ENCODE measurements around the gene TTC39B. TPM values are rescaled to one million over a fixed set of nuclear protein-coding genes. Genes with fewer than 3 reads are reported as not detected.
"Not testable (repeated sequence)": the region's sequence is repeated elsewhere in the genome, so short reads cannot be mapped to it uniquely, and the experiment has no call there.

Gene TTC39B
- total and polyA plus RNA-seq, 2 donors (not counting 3 experiments of a cell fraction or from before 2014, with no cell fraction given) = 1.0 to 5.4 TPM

DNA sequence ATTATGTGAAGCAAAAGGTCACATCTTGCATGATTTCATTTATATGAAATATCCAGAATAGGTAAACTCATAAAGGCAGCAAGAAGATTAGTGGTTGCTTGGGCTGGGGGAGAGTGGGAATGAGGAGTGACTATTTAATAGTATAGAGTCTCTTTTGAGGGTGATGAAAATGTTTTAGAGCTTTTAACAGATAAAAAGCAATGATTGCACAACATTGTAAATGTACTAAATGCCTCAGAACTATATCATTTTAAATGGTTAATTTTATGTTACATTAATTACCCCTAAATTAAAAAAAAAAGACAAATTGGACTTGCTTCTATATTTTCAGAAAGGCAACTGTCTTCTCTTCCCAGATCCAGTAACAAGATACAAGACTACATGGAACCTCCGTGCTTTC lies 21.9 kb upstream of the TTC39B start:
- CTCF ChIA-PET = interaction anchor here (0.6 to 1.1 kb wide), 3 partner anchors 8 to 21 kb away, joined by 3 read pairs; no protein-coding TSS in a partner anchor
- BruUV-seq (replicated peaks) = no TSS peak

DNA sequence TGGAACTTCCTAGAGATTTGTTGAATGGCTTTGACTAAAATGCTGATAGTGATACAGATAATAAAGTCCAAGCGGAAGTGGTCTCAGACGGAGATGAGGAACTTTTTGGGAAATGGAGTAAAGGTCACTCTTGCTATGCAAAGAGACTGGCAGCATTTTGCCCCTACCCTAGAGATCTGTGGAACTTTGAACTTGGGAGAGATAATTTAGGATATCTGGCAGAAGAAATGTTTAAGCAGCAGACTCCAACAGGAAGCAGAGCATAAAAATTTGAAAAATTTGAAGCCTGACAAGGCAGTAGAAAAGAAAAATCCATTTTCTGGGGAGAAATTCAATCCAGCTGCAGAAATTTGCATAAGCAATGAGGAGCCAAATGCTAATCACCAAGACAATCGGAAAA lies 15.7 kb upstream of the TTC39B start:
- BruUV-seq (replicated peaks); H3K27ac ChIP-seq (ENCODE audit: insufficient read depth, low read depth, low read length); H3K4me3 ChIP-seq (replicated peaks in 1 of 3; ENCODE audit: insufficient read depth in 1 of 3, low read depth in 1 of 3, low read length in 3 of 3); H3K9ac ChIP-seq (replicated peaks; ENCODE audit: extremely low read depth, insufficient read depth, low read length); FAIRE-seq; POLR2A ChIA-PET; H2AFZ ChIP-seq (ENCODE audit: low read depth, low read length); CTCF ChIA-PET; dilution Hi-C loops (cut with MboI; ENCODE audit: extremely low pct_ligation_motif_present, low sequenced_read_pairs); H3K9me1 ChIP-seq (replicated peaks; ENCODE audit: control insufficient read depth, extremely low read depth, insufficient read depth, low read length); H3K79me2 ChIP-seq (ENCODE audit: control insufficient read depth, insufficient read depth, low read length); H3K4me2 ChIP-seq (ENCODE audit: insufficient read depth, low read length); DNase-seq (ENCODE audit: low read depth, low spot score); H3K27me3 ChIP-seq (ENCODE audit: control insufficient read depth in 2 of 2, insufficient read depth in 2 of 2, low read length in 2 of 2); H4K20me1 ChIP-seq (replicated peaks; ENCODE audit: control insufficient read depth, extremely low read depth, insufficient read depth, low read length); H3K4me1 ChIP-seq (ENCODE audit: control insufficient read depth, extremely low read depth, insufficient read depth, low read length); H3K9me3 ChIP-seq (replicated peaks; ENCODE audit: control insufficient read depth, insufficient read depth, low read length); intact Hi-C loops (cut with micrococcal nuclease); H3K36me3 ChIP-seq (ENCODE audit: control insufficient read depth in 2 of 2, extremely low read depth in 1 of 2, insufficient read depth in 2 of 2, low read length in 2 of 2): not testable (repeated sequence)

More for the DNA sequence above, 21.9 kb upstream of the TTC39B start:
- Histone ChIP-seq H3K4me3 (replicated peaks in 1 of 3; ENCODE audit: insufficient read depth in 1 of 3, low read depth in 1 of 3, low read length in 3 of 3) (no peak overlapping the region), H4K20me1 (replicated peaks; ENCODE audit: control insufficient read depth, extremely low read depth, insufficient read depth, low read length) (no peaks in the 10 kb centered on the region), H3K36me3 (ENCODE audit: control insufficient read depth in 2 of 2, extremely low read depth in 1 of 2, insufficient read depth in 2 of 2, low read length in 2 of 2) (no peaks in the 10 kb centered on the region), H2AFZ (ENCODE audit: low read depth, low read length) (no peak overlapping the region), H3K4me2 (ENCODE audit: insufficient read depth, low read length) (no peak overlapping the region), H3K27ac (ENCODE audit: insufficient read depth, low read depth, low read length) (no peak overlapping the region), H3K9me3 (replicated peaks; ENCODE audit: control insufficient read depth, insufficient read depth, low read length) (no peaks in the 10 kb centered on the region), H3K27me3 (ENCODE audit: control insufficient read depth in 2 of 2, insufficient read depth in 2 of 2, low read length in 2 of 2) (no peaks in the 10 kb centered on the region), H3K79me2 (ENCODE audit: control insufficient read depth, insufficient read depth, low read length) (no peaks in the 10 kb centered on the region), H3K4me1 (ENCODE audit: control insufficient read depth, extremely low read depth, insufficient read depth, low read length) (no peaks in the 10 kb centered on the region), H3K9me1 (replicated peaks; ENCODE audit: control insufficient read depth, extremely low read depth, insufficient read depth, low read length) (no peaks in the 10 kb centered on the region), H3K9ac (replicated peaks; ENCODE audit: extremely low read depth, insufficient read depth, low read length) (no peak overlapping the region)
- POLR2A ChIA-PET = no interaction called here
- FAIRE-seq (no peak), DNase-seq (ENCODE audit: low read depth, low spot score) (no peak)
- intact Hi-C loops (cut with micrococcal nuclease) = no loop called here
- dilution Hi-C loops (cut with MboI; ENCODE audit: extremely low pct_ligation_motif_present, low sequenced_read_pairs) = no loop called here
- TF ChIP-seq JUN (IDR thresholded peaks at IDR 0.05; ENCODE audit: borderline replicate concordance, insufficient read depth, insufficient read length, low read depth) (no peak), CTCF (IDR thresholded peaks at IDR 0.05; ENCODE audit: extremely low read depth in 1 of 2, insufficient read depth in 1 of 2, low read depth in 1 of 2, low read length in 2 of 2) (no peak), FOS (IDR thresholded peaks at IDR 0.05; ENCODE audit: borderline replicate concordance, insufficient read depth, low read length) (no peak), MYC (IDR thresholded peaks at IDR 0.05; ENCODE audit: low read depth, low read length) (no peak), MAX (IDR thresholded peaks at IDR 0.05; ENCODE audit: insufficient read depth, insufficient read length) (no peak), POLR2AphosphoS5 (IDR thresholded peaks at IDR 0.05; ENCODE audit: insufficient read depth, low read depth, low read length) (no peak), POLR2A (IDR thresholded peaks at IDR 0.05; ENCODE audit: low read depth, low read length) (no peak), EZH2 (IDR thresholded peaks at IDR 0.05; ENCODE audit: borderline replicate concordance, low read depth, low read length, severe bottlenecking) (no peak), GATA2 (IDR thresholded peaks at IDR 0.05; ENCODE audit: insufficient read depth, insufficient read length, low read depth, low read length) (no peak)

DNA sequence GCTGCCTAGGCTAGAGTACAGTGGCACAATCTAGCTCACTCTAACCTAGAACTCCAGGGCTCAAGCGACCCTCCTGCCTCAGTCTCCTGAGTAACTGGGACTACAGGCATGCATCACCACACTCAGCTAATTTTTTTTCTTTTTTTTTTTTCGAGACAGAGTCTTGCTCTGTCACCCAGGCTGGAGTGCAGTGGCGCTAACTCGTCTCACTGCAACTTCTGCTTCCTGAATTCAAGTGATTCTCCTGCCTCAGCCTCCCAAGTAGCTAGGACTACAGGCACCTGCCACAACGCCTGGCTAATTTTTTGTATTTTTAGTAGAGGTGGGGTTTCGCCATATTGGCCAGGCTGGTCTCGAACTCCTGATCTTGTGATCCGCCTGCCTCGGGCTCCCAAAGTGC lies 12.6 kb upstream of the TTC39B start:
- H3K4me2 ChIP-seq (ENCODE audit: insufficient read depth, low read length); DNase-seq (ENCODE audit: low read depth, low spot score); H3K4me3 ChIP-seq (replicated peaks in 1 of 3; ENCODE audit: insufficient read depth in 1 of 3, low read depth in 1 of 3, low read length in 3 of 3); H2AFZ ChIP-seq (ENCODE audit: low read depth, low read length); BruUV-seq (replicated peaks); H3K9me1 ChIP-seq (replicated peaks; ENCODE audit: control insufficient read depth, extremely low read depth, insufficient read depth, low read length); POLR2A ChIA-PET; H3K9me3 ChIP-seq (replicated peaks; ENCODE audit: control insufficient read depth, insufficient read depth, low read length); H3K79me2 ChIP-seq (ENCODE audit: control insufficient read depth, insufficient read depth, low read length); FAIRE-seq; intact Hi-C loops (cut with micrococcal nuclease); H3K27ac ChIP-seq (ENCODE audit: insufficient read depth, low read depth, low read length); CTCF ChIA-PET; H3K4me1 ChIP-seq (ENCODE audit: control insufficient read depth, extremely low read depth, insufficient read depth, low read length); H3K36me3 ChIP-seq (ENCODE audit: control insufficient read depth in 2 of 2, extremely low read depth in 1 of 2, insufficient read depth in 2 of 2, low read length in 2 of 2); H4K20me1 ChIP-seq (replicated peaks; ENCODE audit: control insufficient read depth, extremely low read depth, insufficient read depth, low read length); H3K9ac ChIP-seq (replicated peaks; ENCODE audit: extremely low read depth, insufficient read depth, low read length); H3K27me3 ChIP-seq (ENCODE audit: control insufficient read depth in 2 of 2, insufficient read depth in 2 of 2, low read length in 2 of 2); dilution Hi-C loops (cut with MboI; ENCODE audit: extremely low pct_ligation_motif_present, low sequenced_read_pairs): not testable (repeated sequence)

Data from endothelial cell of umbilical vein (primary cell).